Pancreas (tissue), 10 donors: ENCODE data around the gene GPR25. TPM values are rescaled to one million over a fixed set of nuclear protein-coding genes. Genes with fewer than 3 reads are reported as not detected.
A peak's percentile ranks its signal among the peaks of the same experiment; 100 is the strongest.

Experiments
- ATAC-seq, 4 donors: fragments of 200-7000 bp; cut with Tn5 transposase; one replicate each; pipeline versions ENCODE4 v1.8.0 to v1.9.1; 2020; ENCODE audit warnings: mild to moderate bottlenecking in 4 of 4, moderate library complexity in 4 of 4
- DNase-seq, 6 donors: peaks; one replicate each; pipeline ENCODE4 v3.0.0-alpha.2; 2020
- FAIRE-seq: peaks from 2 replicates; lab custom pipeline; 2012; peaks lifted over from hg19 to GRCh38; lab: Jason Lieb, UNC
- H3K27ac ChIP-seq, 4 donors: fragments of 200-600 bp; sonication (generic); 1 replicate in 3 of 4; 2 replicates in 1 of 4; pipeline versions ENCODE4 v1.5.0 to v1.8.0; 2020
- H3K27me3 ChIP-seq, 4 donors: fragments of 200-600 bp; one replicate each; pipeline ENCODE4 v1.8.0; 2021
- H3K36me3 ChIP-seq, 3 donors: fragments of 200-600 bp; sonication (generic) in 1 of 3; one replicate each; pipeline versions ENCODE4 v1.5.0 to v1.8.0; 2020 to 2021
- H3K4me1 ChIP-seq, 3 donors: fragments of 200-600 bp; one replicate each; pipeline ENCODE4 v1.8.0; 2021
- H3K4me3 ChIP-seq, 4 donors: fragments of 200-600 bp; sonication (generic) in 2 of 4; one replicate each; pipeline versions ENCODE4 v1.5.0 to v1.8.0; 2020 to 2021
- H3K9me3 ChIP-seq, 4 donors: fragments of 200-600 bp; one replicate each; pipeline ENCODE4 v1.8.0; 2021
- CTCF ChIP-seq, 4 donors: fragments of 200-600 bp; sonication (generic) in 3 of 4; IDR thresholded peaks; one replicate each; pipeline versions ENCODE4 v1.5.0 to v1.8.0; 2021; ENCODE audit warnings: antibody characterized with exemption in 4 of 4
- WGBS, 2 donors: extraction: QIAGEN DNeasy Blood & Tissue Kit; methylation state at CpG; one replicate each; pipeline ENCODE4 v1.1.7; 2013; 5-methylcytosine and 5-hydroxymethylcytosine counted together
- intact Hi-C, 3 donors: fragments of 100-400 bp; cut with DNase I; formaldehyde crosslinking; loops; one replicate each; pipeline versions ENCODE4 v1.11.1 to v1.14.2; 2022
- polyA plus RNA-seq, 2 donors: library from polyadenylated mRNA; stranded (reverse); fragments of 200-250 nt; gene quantifications; one replicate each; pipeline ENCODE4 v1.2.3, GENCODE V29; 2013
- total RNA-seq, 6 donors: library from RNA; stranded (reverse); fragmentation: NEBNext Ultra II Directional in 4 of 6; extraction: Animal tissue kit (Norgen Biotek cat#: 25700) in 4 of 6; gene quantifications; one replicate each; pipeline versions ENCODE4 v1.2.1 to v1.2.4, GENCODE V29; 2021 to 2023
- donor health status: healthy with polysubstance abuse.
- donor health status: DM: no; HTN: no; CAD: no; lungs with moderate emphysema.
- donor health status: DM: no; HTN: no; CAD: no.
- donor health status: control.
- donor health status: control.
- donor health status: Bipolar disorder and iron deficiency.
- donor health status: DM: yes; HTN: yes; CAD: no.
- donor health status: DM: no; HTN: no; CAD: no.
- donor health status: DM: no; HTN: no; CAD: no.
- donor health status: DM: yes; HTN: yes; CAD: no.

Gene GPR25
- total and polyA plus RNA-seq, 8 donors = 0.31 TPM; not detected in 7

GRCh38 chr1:200869753-200870391 lies 2.9 kb upstream of the GPR25 start:
- Histone ChIP-seq H3K4me3 (no peak overlapping the region), H3K9me3 (no peaks in the 10 kb centered on the region), H3K27me3 (peaks cover 0 to 13% (median 2%) of the 10 kb centered on the region in 4 donors), H3K36me3 (no peaks in the 10 kb centered on the region), H3K4me1 (peaks cover 0 to 4% (median 0%) of the 10 kb centered on the region in 3 donors), H3K27ac (no peak overlapping the region)
- FAIRE-seq (no peak), ATAC-seq (no peak), DNase-seq (no peak)
- intact Hi-C loops = no loop called here
- WGBS, 2 donors = 84 to 89% methylated on average over 9 of the region's 9 CpGs
- TF ChIP-seq CTCF (IDR thresholded peaks at IDR 0.05) = no peak

DNA sequence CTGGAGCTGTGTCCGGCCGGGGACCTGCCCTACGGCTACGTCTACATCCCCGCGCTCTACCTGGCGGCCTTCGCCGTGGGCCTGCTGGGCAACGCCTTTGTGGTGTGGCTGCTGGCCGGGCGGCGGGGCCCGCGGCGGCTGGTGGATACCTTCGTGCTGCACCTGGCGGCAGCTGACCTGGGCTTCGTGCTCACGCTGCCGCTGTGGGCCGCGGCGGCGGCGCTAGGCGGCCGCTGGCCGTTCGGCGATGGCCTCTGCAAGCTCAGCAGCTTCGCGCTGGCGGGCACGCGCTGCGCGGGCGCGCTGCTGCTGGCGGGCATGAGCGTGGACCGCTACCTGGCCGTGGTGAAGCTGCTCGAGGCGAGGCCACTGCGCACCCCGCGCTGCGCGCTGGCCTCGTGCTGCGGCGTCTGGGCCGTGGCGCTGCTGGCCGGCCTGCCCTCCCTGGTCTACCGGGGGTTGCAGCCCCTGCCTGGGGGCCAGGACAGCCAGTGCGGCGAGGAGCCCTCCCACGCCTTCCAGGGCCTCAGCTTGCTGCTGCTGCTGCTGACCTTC lies 412 bp downstream of the GPR25 start:
- DNase-seq (peak in 1 of 6 donors; percentile 79), ATAC-seq (peak; percentile 46 to 80 (median 59)), FAIRE-seq (no peak)
- H3K4me1 ChIP-seq = peaks cover 0 to 4% (median 0%) of the 10 kb centered on the region in 3 donors
- H3K9me3 ChIP-seq = no peaks in the 10 kb centered on the region
- H3K27me3 ChIP-seq = peaks cover 0 to 20% (median 2%) of the 10 kb centered on the region in 4 donors
- no peaks in the 10 kb centered on the region for H3K36me3 ChIP-seq
- intact Hi-C loops = no loop called here
- peak overlapping the region in 2 of 4 donors; percentile 10 to 37 for H3K4me3 ChIP-seq
- 16% methylated on average over 35 to 61 of the region's 61 CpGs for WGBS, 2 donors
- TF ChIP-seq CTCF (IDR thresholded peaks at IDR 0.05) = no peak
- no peak overlapping the region for H3K27ac ChIP-seq

- Histone ChIP-seq H3K4me1 (peaks cover 0 to 4% (median 0%) of the 10 kb centered on the region in 3 donors), H3K36me3 (no peaks in the 10 kb centered on the region), H3K9me3 (no peaks in the 10 kb centered on the region), H3K27me3 (peaks cover 0 to 20% (median 2%) of the 10 kb centered on the region in 4 donors), H3K27ac (no peak overlapping the region), H3K4me3 (peak overlapping the region in 2 of 4 donors; percentile 10 to 37)
- WGBS, 2 donors = 28 to 34% methylated on average over 62 to 66 of the region's 66 CpGs
- DNase-seq (peak in 1 of 6 donors; percentile 58), ATAC-seq (peak in 3 of 4 donors; percentile 12 to 30 (median 19)), FAIRE-seq (no peak)
- intact Hi-C loops = no loop called here
- TF ChIP-seq CTCF (IDR thresholded peaks at IDR 0.05) = no peak
Observed at GRCh38 chr1:200873671-200874397, 1.1 kb downstream of the GPR25 start.

DNA sequence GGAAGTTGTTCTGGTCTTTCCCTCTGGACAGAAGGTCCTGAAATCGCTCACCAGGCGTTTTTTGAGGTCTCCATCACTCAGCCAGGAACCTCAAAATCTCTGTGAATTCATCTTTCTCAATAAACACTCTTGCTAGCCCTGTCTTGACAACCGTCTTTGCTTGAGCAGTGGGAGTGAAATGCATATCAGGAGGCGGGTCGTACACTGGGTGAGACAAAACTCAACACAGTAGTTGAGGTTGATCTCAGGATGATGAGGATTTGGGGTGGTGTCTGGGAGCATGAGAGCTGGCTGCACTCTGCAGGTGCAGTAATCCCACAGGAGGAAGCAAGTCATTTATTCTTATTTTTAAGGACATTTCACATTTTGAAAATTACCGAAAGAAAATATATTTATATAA lies 1.9 kb downstream of the GPR25 start:
- intact Hi-C loops = no loop called here
- FAIRE-seq (no peak), DNase-seq (no peak), ATAC-seq (no peak)
- WGBS, 2 donors = 83 to 90% methylated on average over 6 of the region's 6 CpGs
- Histone ChIP-seq H3K4me1 (peaks cover 0 to 4% (median 0%) of the 10 kb centered on the region in 3 donors), H3K9me3 (no peaks in the 10 kb centered on the region), H3K27me3 (peaks cover 0 to 20% (median 2%) of the 10 kb centered on the region in 4 donors), H3K36me3 (no peaks in the 10 kb centered on the region), H3K4me3 (no peak overlapping the region), H3K27ac (no peak overlapping the region)
- no peak for TF ChIP-seq CTCF (IDR thresholded peaks at IDR 0.05)
